ENCODE data around the gene TSPAN9. TPM values are rescaled to one million over a fixed set of nuclear protein-coding genes. Genes with fewer than 3 reads are reported as not detected.

TSPAN9 gene
- total RNA-seq, 2 donors from 2014 or later = 14.0 to 18.5 TPM

GRCh38 chr12:3294481-3294911, 217.3 kb downstream of the TSPAN9 start:
- Histone ChIP-seq H3K4me1 (peaks cover 40% of the 10 kb centered on the region), H3K27ac (no peak overlapping the region), H3K36me3 (replicated peaks in 1 of 2; ENCODE audit: insufficient read depth in 1 of 2, low read depth in 2 of 2) (no peaks in the 10 kb centered on the region), H3K27me3 (no peaks in the 10 kb centered on the region), H3K9me3 (no peaks in the 10 kb centered on the region), H3K4me3 (no peak overlapping the region)
- ATAC-seq (no peak), DNase-seq (peak; percentile 31 to 68 (median 35))
- 47 to 53% methylated on average over 8 to 15 of the region's 15 CpGs for WGBS, 2 donors
- no peak for TF ChIP-seq POLR2A (IDR thresholded peaks at IDR 0.05)
- TF ChIP-seq, protein P1, sequence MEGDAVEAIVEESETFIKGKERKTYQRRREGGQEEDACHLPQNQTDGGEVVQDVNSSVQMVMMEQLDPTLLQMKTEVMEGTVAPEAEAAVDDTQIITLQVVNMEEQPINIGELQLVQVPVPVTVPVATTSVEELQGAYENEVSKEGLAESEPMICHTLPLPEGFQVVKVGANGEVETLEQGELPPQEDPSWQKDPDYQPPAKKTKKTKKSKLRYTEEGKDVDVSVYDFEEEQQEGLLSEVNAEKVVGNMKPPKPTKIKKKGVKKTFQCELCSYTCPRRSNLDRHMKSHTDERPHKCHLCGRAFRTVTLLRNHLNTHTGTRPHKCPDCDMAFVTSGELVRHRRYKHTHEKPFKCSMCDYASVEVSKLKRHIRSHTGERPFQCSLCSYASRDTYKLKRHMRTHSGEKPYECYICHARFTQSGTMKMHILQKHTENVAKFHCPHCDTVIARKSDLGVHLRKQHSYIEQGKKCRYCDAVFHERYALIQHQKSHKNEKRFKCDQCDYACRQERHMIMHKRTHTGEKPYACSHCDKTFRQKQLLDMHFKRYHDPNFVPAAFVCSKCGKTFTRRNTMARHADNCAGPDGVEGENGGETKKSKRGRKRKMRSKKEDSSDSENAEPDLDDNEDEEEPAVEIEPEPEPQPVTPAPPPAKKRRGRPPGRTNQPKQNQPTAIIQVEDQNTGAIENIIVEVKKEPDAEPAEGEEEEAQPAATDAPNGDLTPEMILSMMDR (IDR thresholded peaks at IDR 0.05) = no peak
- intact Hi-C loops (cut with DNase I) = no loop called here

DNA sequence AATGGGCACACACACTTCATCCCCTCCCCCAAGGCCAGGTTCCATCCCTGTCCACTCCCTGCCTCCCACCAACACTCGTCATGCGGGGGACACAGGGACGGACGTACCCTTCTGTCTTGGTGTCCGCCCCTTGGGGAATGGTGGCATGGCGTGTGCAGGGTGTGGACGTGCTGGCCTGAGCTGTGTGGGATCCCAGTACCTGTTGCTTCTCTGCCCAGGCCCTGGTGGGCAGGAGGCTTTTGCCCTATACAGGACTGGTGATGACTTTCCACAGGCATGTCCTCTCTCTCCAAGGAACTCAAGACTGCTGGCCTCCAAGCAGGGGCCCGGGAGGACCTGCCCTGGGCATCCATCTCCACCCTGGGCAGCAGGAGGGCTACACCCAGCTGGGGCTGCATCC, 218.0 kb downstream of the TSPAN9 start:
- Histone ChIP-seq H3K9me3 (no peaks in the 10 kb centered on the region), H3K4me1 (peaks cover 47% of the 10 kb centered on the region), H3K27ac (peak overlapping the region in 2 of 4 donors; percentile 72 to 75), H3K4me3 (no peak overlapping the region), H3K27me3 (no peaks in the 10 kb centered on the region), H3K36me3 (replicated peaks in 1 of 2; ENCODE audit: insufficient read depth in 1 of 2, low read depth in 2 of 2) (no peaks in the 10 kb centered on the region)
- no peak for DNase-seq
- intact Hi-C loops (cut with DNase I) = loop anchor here (5.0 kb wide), 1 partner anchor 502 kb away; no protein-coding TSS in a partner anchor
- no peak for ATAC-seq
- TF ChIP-seq, protein P1 (IDR thresholded peaks at IDR 0.05) = no peak
- TF ChIP-seq POLR2A (IDR thresholded peaks at IDR 0.05) = no peak
- 92 to 96% methylated on average over 5 to 8 of the region's 8 CpGs for WGBS, 2 donors

DNA sequence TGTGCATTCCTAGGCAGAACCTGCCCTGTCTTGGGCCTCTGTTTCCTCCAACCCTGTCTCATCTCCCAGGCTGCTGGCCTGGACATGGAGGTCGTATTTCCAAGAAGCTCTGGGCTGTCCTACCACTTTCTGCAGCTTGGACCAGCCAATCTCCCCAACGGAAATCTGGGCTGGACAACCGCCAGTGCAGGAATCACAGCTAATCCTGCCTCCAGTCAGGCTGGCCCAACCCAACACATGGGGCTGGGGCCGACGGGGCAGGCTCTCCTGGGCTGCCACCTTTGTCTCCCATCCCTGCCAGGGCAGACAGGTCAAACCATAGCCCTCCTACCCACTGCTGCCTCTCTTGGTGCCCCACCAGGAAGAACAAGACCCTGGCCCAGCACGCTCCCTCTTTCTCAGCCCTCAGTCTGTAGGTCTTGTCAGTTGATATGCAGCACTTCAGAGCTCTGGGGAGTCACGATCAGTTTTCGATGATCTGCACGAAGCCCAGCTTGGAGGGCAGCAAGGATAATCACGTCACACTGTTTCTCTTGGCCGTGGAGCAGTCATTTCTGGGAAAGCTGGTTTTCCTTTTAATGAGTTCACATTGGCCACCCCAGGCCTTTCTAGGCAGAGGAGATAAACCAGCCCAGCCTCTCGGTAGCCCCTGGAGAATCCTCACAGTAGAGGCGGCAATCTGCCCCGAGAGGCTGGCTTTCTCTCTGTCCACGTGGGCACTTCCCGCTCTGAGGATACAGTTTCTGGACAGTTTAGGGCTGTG, 218.6 kb downstream of the TSPAN9 start:
- H3K4me3 ChIP-seq = no peak overlapping the region
- H3K4me1 ChIP-seq = peaks cover 53% of the 10 kb centered on the region
- no peaks in the 10 kb centered on the region for H3K9me3 ChIP-seq
- peak overlapping the region in 3 of 4 donors; percentile 56 to 75 (median 72) for H3K27ac ChIP-seq
- no peaks in the 10 kb centered on the region for H3K36me3 ChIP-seq (replicated peaks in 1 of 2; ENCODE audit: insufficient read depth in 1 of 2, low read depth in 2 of 2)
- H3K27me3 ChIP-seq = no peaks in the 10 kb centered on the region
- peak; percentile 48 to 67 (median 62) for DNase-seq
- TF ChIP-seq, protein P1 (IDR thresholded peaks at IDR 0.05) = peak in 1 of 7 experiments; percentile 6
- no peak for TF ChIP-seq POLR2A (IDR thresholded peaks at IDR 0.05)
- WGBS, 2 donors = 38 to 42% methylated on average over 12 to 16 of the region's 16 CpGs
- peak; percentile 43 for ATAC-seq
- intact Hi-C loops (cut with DNase I) = loop anchor here (5.0 kb wide), 1 partner anchor 501 kb away; no protein-coding TSS in a partner anchor

GRCh38 chr12:3296409-3296701, 219.2 kb downstream of the TSPAN9 start:
- H3K36me3 ChIP-seq (replicated peaks in 1 of 2; ENCODE audit: insufficient read depth in 1 of 2, low read depth in 2 of 2) = no peaks in the 10 kb centered on the region
- 50% methylated on average over 2 to 6 of the region's 6 CpGs for WGBS, 2 donors
- H3K4me3 ChIP-seq = no peak overlapping the region
- ATAC-seq (peak; percentile 67), DNase-seq (peak; percentile 73 to 88 (median 77))
- intact Hi-C loops (cut with DNase I) = loop anchor here (5.0 kb wide), 1 partner anchor 501 kb away; no protein-coding TSS in a partner anchor
- peak overlapping the region in 3 of 4 donors; percentile 56 to 75 (median 72) for H3K27ac ChIP-seq
- H3K27me3 ChIP-seq = no peaks in the 10 kb centered on the region
- H3K4me1 ChIP-seq = peaks cover 57% of the 10 kb centered on the region
- no peaks in the 10 kb centered on the region for H3K9me3 ChIP-seq
- TF ChIP-seq, protein P1 (IDR thresholded peaks at IDR 0.05) = no peak
- no peak for TF ChIP-seq POLR2A (IDR thresholded peaks at IDR 0.05)

Measured in body of pancreas (tissue), 4 donors.